GM12878 (cell line): ENCODE results near the gene MMP3. TPM values are rescaled to one million over a fixed set of nuclear protein-coding genes. Genes with fewer than 3 reads are reported as not detected.

ENCODE experiments used
- ATF3 ChIP-seq: IDR thresholded peaks from 2 replicates; pipeline ENCODE4 v1.6.1; 2011; ENCODE audit warnings: low read depth, mild to moderate bottlenecking, low read length, moderate library complexity, borderline replicate concordance; ENCODE audit errors: extremely low read depth
- NKRF ChIP-seq: fragments of 450-650 bp; conservative IDR thresholded peaks from 2 replicates; pipeline ENCODE4 v1.6.1; 2017; ENCODE audit warnings: mild to moderate bottlenecking, moderate library complexity
- PBX3 ChIP-seq: IDR thresholded peaks from 2 replicates; pipeline ENCODE4 v1.6.1; 2011; ENCODE audit warnings: mild to moderate bottlenecking, low read depth, low read length, moderate library complexity; ENCODE audit not compliant: insufficient replicate concordance
- POLR2A ChIP-seq: IDR thresholded peaks from 2 replicates; pipeline ENCODE4 v1.6.1; 2011; ENCODE audit warnings: low read depth, mild to moderate bottlenecking, low read length
- SKIL ChIP-seq: fragments of 450-650 bp; IDR thresholded peaks from 2 replicates; pipeline ENCODE4 v1.6.1; 2017; ENCODE audit warnings: mild to moderate bottlenecking, low read depth, inconsistent platforms; ENCODE audit not compliant: poor library complexity, severe bottlenecking
- SUZ12 ChIP-seq: fragments of 200-600 bp; sonication (generic); IDR thresholded peaks from one replicate; pipeline ENCODE4 v1.6.1; 2018; ENCODE audit warnings: antibody characterized with exemption, mild to moderate bottlenecking; ENCODE audit not compliant: unreplicated experiment
- polyA plus RNA-seq, 11 experiments: library from polyadenylated mRNA; depleted of rRNA in 4 of 11; unstranded in 6 of 11; stranded (reverse) in 5 of 11; fragments of >200 nt; fragmentation: Nextera tagmentation in 4 of 11; fragmentation: Illumina TruSeq in 1 of 11; extraction: Ambion mirVana in 4 of 11; extraction: Trizol in 1 of 11; gene quantifications; 1 replicate in 1 of 11; 2 replicates in 10 of 11; pipeline versions ENCODE4 v1.2.1 to v1.2.3, GENCODE V29; 2011 to 2016; ENCODE audit warnings: inconsistent platforms in 2 of 11, missing spikeins in 2 of 11, low read depth in 1 of 11
- total RNA-seq, 4 experiments: library from RNA; depleted of rRNA in 3 of 4; stranded (reverse); fragments of >200 nt in 3 of 4; fragmentation: Illumina TruSeq in 1 of 4; extraction: Trizol in 1 of 4; gene quantifications; 2 replicates each; pipeline versions ENCODE4 v1.2.1 to v1.2.3, GENCODE V29; 2013 to 2021

MMP3 gene
- total and polyA plus RNA-seq, 10 of the 15 experiments (the other 5 are each of a cell fraction or from before 2014, with no cell fraction given): 0.02 to 1.2 TPM; not detected in 8

- TF ChIP-seq SKIL (no peak), NKRF (no peak), SUZ12 (no peak), POLR2A (no peak), PBX3 (no peak), ATF3 (no peak)
Measured at GRCh38 chr11:102788334-102788995, 54.9 kb downstream of the MMP3 start (continued).

Other genes with a start within 250 kb of the MMP3 start
Only the 7 nearest of the 8 such genes appear.
- gene MMP20, start 218.3 kb downstream of the MMP3 start, total RNA-seq (2014; rRNA removed): 0.05 and 0.11 TPM in 2 replicates
- 0.14 and 0.36 TPM in 2 replicates for gene MMP20, start 218.3 kb downstream of the MMP3 start, total RNA-seq (2014; rRNA removed; fragmentation: Illumina TruSeq; extraction: Trizol)
- gene MMP20, start 218.3 kb downstream of the MMP3 start, total RNA-seq (2021): 0.13 and 0.18 TPM in 2 replicates
- 0.57 and 2.6 TPM in 2 replicates for gene MMP20, start 218.3 kb downstream of the MMP3 start, polyA plus RNA-seq (2011; rRNA removed)
- 0.11 and 0.19 TPM in 2 replicates for gene MMP20, start 218.3 kb downstream of the MMP3 start, polyA plus RNA-seq (2014; fragmentation: Illumina TruSeq; extraction: Trizol)
- gene MMP20, start 218.3 kb downstream of the MMP3 start, polyA plus RNA-seq (2014; fragmentation: Nextera tagmentation; extraction: Ambion mirVana): under 1 TPM; 0.10 to 0.11 TPM
- 0.11 and 0.24 TPM in 2 replicates for gene MMP20, start 218.3 kb downstream of the MMP3 start, polyA plus RNA-seq (2014; rRNA removed)
- gene MMP20, start 218.3 kb downstream of the MMP3 start, polyA plus RNA-seq (2016; fragmentation: Nextera tagmentation; extraction: Ambion mirVana): not detected
- gene MMP27, start 137.8 kb downstream of the MMP3 start, total RNA-seq (2014; rRNA removed): not detected in 2 replicates
- gene MMP27, start 137.8 kb downstream of the MMP3 start, total RNA-seq (2014; rRNA removed; fragmentation: Illumina TruSeq; extraction: Trizol): not detected in 2 replicates
- gene MMP27, start 137.8 kb downstream of the MMP3 start, total RNA-seq (2021): not detected in 2 replicates
- not detected in 2 replicates for gene MMP27, start 137.8 kb downstream of the MMP3 start, polyA plus RNA-seq (2011; rRNA removed)
- gene MMP27, start 137.8 kb downstream of the MMP3 start, polyA plus RNA-seq (2014; fragmentation: Illumina TruSeq; extraction: Trizol): not detected in 2 replicates
- gene MMP27, start 137.8 kb downstream of the MMP3 start, polyA plus RNA-seq (2014; fragmentation: Nextera tagmentation; extraction: Ambion mirVana): not detected
- not detected in 2 replicates for gene MMP27, start 137.8 kb downstream of the MMP3 start, polyA plus RNA-seq (2014; rRNA removed)
- not detected for gene MMP27, start 137.8 kb downstream of the MMP3 start, polyA plus RNA-seq (2016; fragmentation: Nextera tagmentation; extraction: Ambion mirVana)
- gene MMP8, start 118.7 kb downstream of the MMP3 start, total RNA-seq (2014; rRNA removed): not detected in 2 replicates
- gene MMP8, start 118.7 kb downstream of the MMP3 start, total RNA-seq (2014; rRNA removed; fragmentation: Illumina TruSeq; extraction: Trizol): not detected in 2 replicates
- gene MMP8, start 118.7 kb downstream of the MMP3 start, total RNA-seq (2021): not detected in 2 replicates
- 0.01 TPM in 1 of 2 replicates, not detected in the other for gene MMP8, start 118.7 kb downstream of the MMP3 start, polyA plus RNA-seq (2011; rRNA removed)
- not detected in 2 replicates for gene MMP8, start 118.7 kb downstream of the MMP3 start, polyA plus RNA-seq (2014; fragmentation: Illumina TruSeq; extraction: Trizol)
- gene MMP8, start 118.7 kb downstream of the MMP3 start, polyA plus RNA-seq (2014; fragmentation: Nextera tagmentation; extraction: Ambion mirVana): not detected
- not detected in 2 replicates for gene MMP8, start 118.7 kb downstream of the MMP3 start, polyA plus RNA-seq (2014; rRNA removed)
- gene MMP8, start 118.7 kb downstream of the MMP3 start, polyA plus RNA-seq (2016; fragmentation: Nextera tagmentation; extraction: Ambion mirVana): not detected
- not detected in 2 replicates for gene MMP10, start 63.0 kb downstream of the MMP3 start, total RNA-seq (2014; rRNA removed)
- gene MMP10, start 63.0 kb downstream of the MMP3 start, total RNA-seq (2014; rRNA removed; fragmentation: Illumina TruSeq; extraction: Trizol): not detected in 2 replicates
- not detected in 2 replicates for gene MMP10, start 63.0 kb downstream of the MMP3 start, total RNA-seq (2021)
- not detected in 2 replicates for gene MMP10, start 63.0 kb downstream of the MMP3 start, polyA plus RNA-seq (2011; rRNA removed)
- not detected in 2 replicates for gene MMP10, start 63.0 kb downstream of the MMP3 start, polyA plus RNA-seq (2014; fragmentation: Illumina TruSeq; extraction: Trizol)
- gene MMP10, start 63.0 kb downstream of the MMP3 start, polyA plus RNA-seq (2014; fragmentation: Nextera tagmentation; extraction: Ambion mirVana): not detected
- not detected in 2 replicates for gene MMP10, start 63.0 kb downstream of the MMP3 start, polyA plus RNA-seq (2014; rRNA removed)
- not detected for gene MMP10, start 63.0 kb downstream of the MMP3 start, polyA plus RNA-seq (2016; fragmentation: Nextera tagmentation; extraction: Ambion mirVana)
- not detected in 2 replicates for gene MMP1, start 45.4 kb downstream of the MMP3 start, total RNA-seq (2014; rRNA removed)
- gene MMP1, start 45.4 kb downstream of the MMP3 start, total RNA-seq (2014; rRNA removed; fragmentation: Illumina TruSeq; extraction: Trizol): not detected in 2 replicates
- not detected in 2 replicates for gene MMP1, start 45.4 kb downstream of the MMP3 start, total RNA-seq (2021)
- not detected in 2 replicates for gene MMP1, start 45.4 kb downstream of the MMP3 start, polyA plus RNA-seq (2011; rRNA removed)
- not detected in 2 replicates for gene MMP1, start 45.4 kb downstream of the MMP3 start, polyA plus RNA-seq (2014; fragmentation: Illumina TruSeq; extraction: Trizol)
- gene MMP1, start 45.4 kb downstream of the MMP3 start, polyA plus RNA-seq (2014; fragmentation: Nextera tagmentation; extraction: Ambion mirVana): not detected
- not detected in 2 replicates for gene MMP1, start 45.4 kb downstream of the MMP3 start, polyA plus RNA-seq (2014; rRNA removed)
- gene MMP1, start 45.4 kb downstream of the MMP3 start, polyA plus RNA-seq (2016; fragmentation: Nextera tagmentation; extraction: Ambion mirVana): not detected
- gene MMP12, start 31.4 kb upstream of the MMP3 start, total RNA-seq (2014; rRNA removed): not detected in 2 replicates
- gene MMP12, start 31.4 kb upstream of the MMP3 start, total RNA-seq (2014; rRNA removed; fragmentation: Illumina TruSeq; extraction: Trizol): not detected in 2 replicates
- gene MMP12, start 31.4 kb upstream of the MMP3 start, total RNA-seq (2021): not detected in 2 replicates
- gene MMP12, start 31.4 kb upstream of the MMP3 start, polyA plus RNA-seq (2011; rRNA removed): 0.06 and 0.14 TPM in 2 replicates
- gene MMP12, start 31.4 kb upstream of the MMP3 start, polyA plus RNA-seq (2014; fragmentation: Illumina TruSeq; extraction: Trizol): not detected in 2 replicates
- gene MMP12, start 31.4 kb upstream of the MMP3 start, polyA plus RNA-seq (2014; fragmentation: Nextera tagmentation; extraction: Ambion mirVana): not detected
- gene MMP12, start 31.4 kb upstream of the MMP3 start, polyA plus RNA-seq (2014; rRNA removed): not detected in 2 replicates
- not detected for gene MMP12, start 31.4 kb upstream of the MMP3 start, polyA plus RNA-seq (2016; fragmentation: Nextera tagmentation; extraction: Ambion mirVana)
- not detected in 2 replicates for gene MMP13, start 112.1 kb upstream of the MMP3 start, total RNA-seq (2014; rRNA removed)
- gene MMP13, start 112.1 kb upstream of the MMP3 start, total RNA-seq (2014; rRNA removed; fragmentation: Illumina TruSeq; extraction: Trizol): not detected in 2 replicates
- gene MMP13, start 112.1 kb upstream of the MMP3 start, total RNA-seq (2021): not detected in 2 replicates
- gene MMP13, start 112.1 kb upstream of the MMP3 start, polyA plus RNA-seq (2011; rRNA removed): 0.05 TPM in 1 of 2 replicates, not detected in the other
- not detected in 2 replicates for gene MMP13, start 112.1 kb upstream of the MMP3 start, polyA plus RNA-seq (2014; fragmentation: Illumina TruSeq; extraction: Trizol)
- gene MMP13, start 112.1 kb upstream of the MMP3 start, polyA plus RNA-seq (2014; fragmentation: Nextera tagmentation; extraction: Ambion mirVana): not detected
- not detected in 2 replicates for gene MMP13, start 112.1 kb upstream of the MMP3 start, polyA plus RNA-seq (2014; rRNA removed)
- gene MMP13, start 112.1 kb upstream of the MMP3 start, polyA plus RNA-seq (2016; fragmentation: Nextera tagmentation; extraction: Ambion mirVana): not detected